CD4-positive, alpha-beta T cell treated with Interleukin-10 for 1 hour (primary cell): ENCODE results near the gene IPP.
"Not testable (repeated sequence)": the region's sequence is repeated elsewhere in the genome, so short reads cannot be mapped to it uniquely, and the experiment has no call there.

Experiments used
- DNase-seq: peaks from one replicate; pipeline ENCODE4 v3.0.0-alpha.2; 2020

IPP gene

DNA sequence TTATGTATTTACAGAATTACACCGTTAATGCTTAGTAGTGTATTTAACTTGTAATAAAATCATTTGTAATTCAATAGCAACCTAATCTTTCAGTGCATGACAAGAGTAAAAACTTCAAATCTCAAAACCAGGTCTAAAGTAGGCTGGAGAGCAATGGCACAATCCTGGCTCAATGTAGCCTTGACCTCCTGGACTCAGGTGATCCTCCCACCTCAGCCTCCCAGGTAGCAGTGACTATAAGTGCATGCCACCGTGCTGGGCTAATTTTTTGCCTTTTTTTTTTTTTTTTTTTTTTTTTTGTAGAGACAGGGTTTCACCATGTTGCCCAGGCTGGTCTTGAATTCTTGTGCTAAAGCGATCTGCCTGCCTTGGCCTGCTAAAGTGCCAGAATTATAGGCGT is 11.3 kb downstream of the IPP start:
- DNase-seq = no peak

DNA sequence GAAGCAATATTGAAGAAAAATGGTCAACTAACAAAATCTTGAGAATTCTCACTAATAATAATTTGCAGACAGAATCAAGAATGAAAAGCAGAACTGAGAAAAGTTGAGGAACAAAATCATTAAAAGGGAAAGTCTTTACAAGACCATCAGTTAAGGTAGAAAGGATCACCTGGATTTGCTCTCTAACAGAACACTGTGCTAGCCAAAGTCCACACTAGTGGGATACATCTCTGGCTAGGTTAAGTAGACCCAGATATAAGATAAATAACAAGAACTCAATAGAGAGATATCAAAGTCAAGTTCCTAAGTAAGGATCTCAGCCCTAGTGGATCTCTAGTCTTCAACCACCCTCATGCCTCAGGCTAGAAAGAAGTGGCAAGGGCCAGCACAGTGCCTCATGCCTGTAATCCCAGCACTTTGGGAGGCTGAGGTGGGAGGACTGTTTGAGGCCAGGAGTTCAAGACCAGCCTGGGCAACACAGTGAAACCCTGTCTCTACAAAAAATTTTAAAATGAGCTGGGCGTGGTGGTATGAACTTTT is 19.6 kb downstream of the IPP start:
- DNase-seq = no peak

DNA sequence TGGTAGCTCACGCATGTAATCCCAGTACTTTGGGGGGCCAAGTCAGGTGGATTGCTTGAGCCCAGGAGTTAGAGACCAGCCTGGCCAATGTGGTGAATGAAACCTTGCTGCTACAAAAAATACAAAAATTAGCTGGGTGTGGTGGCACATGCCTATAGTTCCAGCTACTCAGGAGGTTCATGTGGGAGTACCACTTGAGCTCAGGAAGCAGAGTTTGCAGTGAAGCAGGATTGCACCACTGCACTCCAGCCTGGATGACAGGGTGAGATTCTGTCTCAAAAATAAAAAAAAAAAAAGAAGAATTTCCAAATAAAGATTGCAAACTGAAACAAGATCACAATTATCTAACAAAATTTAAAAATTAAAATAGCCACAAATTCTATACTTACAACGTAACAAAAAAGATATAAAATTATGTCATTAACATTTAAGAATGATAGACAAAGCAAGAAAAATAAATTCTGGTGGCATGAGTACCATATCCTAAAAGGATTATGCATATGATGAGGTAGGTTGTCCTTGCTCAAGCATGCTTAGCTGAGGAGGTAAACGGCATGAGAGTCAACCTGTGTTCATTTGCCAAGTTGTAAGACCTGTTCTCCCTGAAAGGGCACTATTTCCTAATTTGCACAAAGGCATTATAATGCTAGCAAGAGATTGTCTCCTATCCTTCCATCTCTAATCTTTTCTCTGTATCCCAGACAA is 20.2 kb downstream of the IPP start:
- no peak for DNase-seq

DNA sequence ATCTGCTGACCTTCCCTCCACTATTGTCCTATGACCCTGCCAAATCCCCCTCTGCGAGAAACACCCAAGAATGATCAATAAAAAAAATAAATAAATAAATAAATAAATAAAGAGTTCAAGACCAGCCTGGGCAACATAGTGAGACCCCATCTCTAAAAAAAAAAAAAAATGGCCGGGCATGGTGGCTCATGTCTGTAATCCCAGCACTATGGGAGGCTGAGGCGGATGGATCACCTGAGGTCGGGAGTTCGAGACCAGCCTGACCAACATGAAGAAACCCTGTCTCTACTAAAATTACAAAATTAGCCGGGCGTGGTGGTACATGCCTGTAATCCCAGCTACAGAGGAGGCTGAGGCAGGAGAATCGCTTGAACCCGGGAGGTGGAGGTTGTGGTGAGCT is 24.4 kb downstream of the IPP start:
- DNase-seq = not testable (repeated sequence)

DNA sequence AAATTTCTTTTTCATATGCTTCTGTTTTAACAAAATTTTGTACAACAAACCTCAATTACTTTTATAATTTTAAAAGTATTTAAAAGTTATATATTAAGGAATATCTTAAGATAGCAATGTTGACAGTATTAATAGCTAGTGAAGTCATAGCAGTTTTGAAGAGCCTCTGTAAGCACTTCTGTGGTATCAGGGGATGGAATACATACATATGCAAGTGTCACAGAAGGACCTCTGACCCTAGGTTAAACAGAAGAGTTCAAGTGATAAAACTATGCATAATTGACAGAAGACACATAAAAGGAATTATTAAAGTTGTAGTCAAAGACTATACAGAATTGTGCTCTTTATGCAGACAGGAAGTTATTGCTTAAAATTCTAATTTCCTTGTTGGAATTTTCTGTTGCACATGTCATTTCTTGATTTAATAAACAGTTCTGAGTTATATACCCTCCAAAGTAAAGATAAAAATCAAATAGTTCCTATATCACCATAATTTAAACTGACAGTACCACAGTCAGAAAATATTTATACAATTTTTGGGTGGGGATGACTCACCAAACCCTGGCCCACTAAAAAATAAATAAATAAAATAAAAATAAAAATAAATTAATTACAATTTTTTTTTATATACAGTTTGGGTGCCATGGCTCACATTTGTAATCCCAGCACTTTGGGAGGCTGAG is 27.1 kb downstream of the IPP start:
- no peak for DNase-seq

DNA sequence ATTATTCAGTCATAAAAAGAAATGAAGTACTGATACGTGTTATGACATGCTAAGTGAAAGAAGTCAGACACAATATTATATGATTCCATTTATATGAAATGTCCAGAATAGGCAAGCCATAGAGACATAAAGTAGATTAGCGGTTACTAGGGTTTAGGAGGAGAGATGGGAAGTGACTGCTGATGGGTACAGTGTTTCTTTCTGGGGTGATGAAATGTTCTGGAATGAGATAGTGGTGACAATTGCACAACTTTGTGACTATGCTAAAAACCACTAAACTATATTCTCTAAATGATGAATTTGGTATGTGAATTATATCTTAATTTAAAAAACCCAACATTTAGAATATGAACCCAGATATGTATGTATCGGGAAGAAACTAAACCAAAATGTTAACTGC is 27.6 kb downstream of the IPP start:
- DNase-seq = no peak

DNA sequence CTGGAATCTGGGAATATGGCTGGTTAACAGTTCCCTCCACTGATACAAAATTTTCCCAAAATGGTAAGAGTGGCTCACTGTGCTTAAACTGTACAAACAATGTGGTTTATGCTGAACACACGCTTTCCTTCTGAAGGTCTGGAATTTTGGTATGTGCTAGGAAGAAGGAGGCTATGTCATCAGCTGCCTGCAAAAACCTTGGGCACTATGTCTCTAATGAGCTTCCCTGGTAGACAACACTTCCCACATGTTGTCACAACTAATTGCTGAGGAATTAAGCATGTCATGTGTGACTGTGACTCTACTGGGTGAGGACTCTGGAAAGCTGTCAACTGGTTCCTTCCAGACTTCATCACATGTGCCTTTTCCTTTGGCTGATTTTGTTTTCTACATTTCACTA is 29.2 kb downstream of the IPP start:
- DNase-seq = no peak

DNA sequence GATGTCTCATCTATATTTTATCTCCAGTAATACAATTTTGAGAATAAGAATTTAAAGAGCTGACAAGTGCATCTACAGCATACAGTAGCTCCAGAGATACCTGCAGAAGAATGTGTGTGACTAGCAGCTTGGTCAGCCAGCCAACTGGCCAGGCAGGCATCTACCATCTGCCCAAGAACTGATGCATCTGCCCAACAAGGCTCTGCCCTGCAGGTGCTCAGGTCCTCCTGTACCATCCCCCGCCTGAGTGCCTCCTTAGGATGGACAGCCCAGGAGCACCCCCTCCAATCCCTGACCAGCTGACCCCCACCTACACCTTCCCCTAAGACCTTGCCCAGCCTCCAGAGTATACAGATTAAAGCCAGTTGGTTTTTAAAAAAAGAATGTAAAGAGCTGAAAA is 32.2 kb downstream of the IPP start:
- DNase-seq = no peak

DNA sequence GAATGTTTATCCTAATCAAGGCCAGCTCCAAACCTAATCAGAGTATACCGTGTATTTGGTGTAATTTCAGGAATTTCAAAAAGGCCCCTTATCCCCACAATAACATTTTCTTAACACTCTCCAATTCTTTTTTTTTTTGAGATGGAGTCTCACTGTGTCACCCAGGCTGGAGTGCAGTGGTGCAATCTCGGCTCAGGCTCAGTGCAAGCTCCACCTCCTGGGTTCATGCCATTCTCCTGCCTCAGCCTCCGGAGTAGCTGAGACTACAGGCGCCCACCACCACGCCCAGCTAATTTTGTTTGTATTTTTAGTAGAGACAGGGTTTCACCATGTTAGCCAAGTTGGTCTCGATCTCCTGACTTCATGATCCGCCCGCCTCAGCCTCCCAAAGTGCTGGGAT is 33.1 kb downstream of the IPP start:
- DNase-seq = not testable (repeated sequence)

DNA sequence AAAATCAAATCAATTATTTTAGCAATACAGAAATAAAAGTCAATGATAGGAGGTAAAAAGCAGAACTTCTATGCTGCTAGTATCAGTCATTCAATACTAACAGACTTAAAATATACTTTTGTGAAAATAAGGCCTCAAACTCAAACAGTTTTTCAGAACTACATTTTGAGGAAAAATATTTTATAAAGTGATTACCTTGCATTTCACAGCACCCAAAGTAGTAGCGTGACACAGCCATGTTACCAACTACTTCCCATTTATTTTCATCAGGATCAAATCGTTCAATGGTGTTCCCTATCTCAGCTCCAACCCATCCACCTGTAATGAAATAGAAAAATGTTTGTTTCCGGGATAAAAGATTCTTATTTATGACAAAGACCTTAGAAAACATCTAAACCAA is 33.8 kb downstream of the IPP start:
- no peak for DNase-seq

DNA sequence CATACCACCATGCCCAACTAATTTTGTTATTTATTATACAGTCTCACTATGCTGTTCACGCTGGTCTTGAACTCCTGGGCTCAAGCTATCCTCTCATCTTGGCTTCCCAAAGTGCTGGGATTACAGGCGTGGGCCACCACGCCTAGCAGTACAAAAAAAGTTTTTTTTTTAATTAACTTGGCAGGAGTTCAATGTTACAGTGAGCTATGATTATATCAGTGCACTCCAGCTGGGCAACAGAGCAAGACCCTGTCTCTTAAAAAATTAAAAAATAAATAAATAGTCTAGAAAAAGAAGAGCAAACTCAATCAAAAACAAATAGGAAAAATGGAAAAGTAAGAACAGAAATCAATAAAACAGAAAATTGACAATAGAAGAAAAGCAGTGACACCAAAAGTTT is 36.7 kb downstream of the IPP start:
- DNase-seq = no peak

DNA sequence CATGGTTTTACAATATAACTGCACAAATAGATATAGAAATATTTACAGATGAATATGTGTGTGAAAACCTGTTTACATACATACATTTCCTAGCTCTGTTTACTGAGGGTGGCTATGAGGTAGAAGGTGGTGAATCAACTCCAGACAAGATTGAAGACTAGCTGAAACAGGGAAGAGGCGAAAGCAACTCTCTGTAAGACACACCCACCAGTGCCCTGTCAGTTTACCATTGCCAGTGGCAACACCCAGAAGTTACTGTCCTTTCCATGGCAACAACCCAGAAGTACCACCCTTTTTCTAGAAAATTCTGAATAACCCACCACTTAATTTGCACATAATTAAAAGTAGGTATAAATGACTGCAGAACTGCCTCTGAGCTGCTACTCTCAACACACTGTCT is 45.8 kb downstream of the IPP start:
- DNase-seq = no peak

DNA sequence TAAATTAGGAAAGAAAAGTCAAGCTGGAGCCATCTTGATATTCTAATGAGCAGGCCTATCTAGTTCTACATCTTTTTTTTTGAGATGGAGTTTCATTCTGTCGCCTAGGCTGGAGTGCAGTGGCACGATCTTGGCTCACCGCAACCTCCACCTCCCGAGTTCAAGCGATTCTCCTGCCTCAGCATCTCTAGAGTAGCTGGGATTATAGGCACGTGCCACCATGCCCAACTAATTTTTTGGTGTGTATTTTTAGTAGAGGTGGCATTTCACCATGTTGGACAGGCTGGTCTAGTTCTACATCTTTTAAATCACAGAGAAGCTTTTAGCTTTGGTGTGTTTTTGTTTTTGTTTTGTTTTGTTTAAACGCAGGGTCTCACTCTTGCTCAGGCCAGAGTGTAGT is 55.6 kb downstream of the IPP start:
- DNase-seq = no peak

DNA sequence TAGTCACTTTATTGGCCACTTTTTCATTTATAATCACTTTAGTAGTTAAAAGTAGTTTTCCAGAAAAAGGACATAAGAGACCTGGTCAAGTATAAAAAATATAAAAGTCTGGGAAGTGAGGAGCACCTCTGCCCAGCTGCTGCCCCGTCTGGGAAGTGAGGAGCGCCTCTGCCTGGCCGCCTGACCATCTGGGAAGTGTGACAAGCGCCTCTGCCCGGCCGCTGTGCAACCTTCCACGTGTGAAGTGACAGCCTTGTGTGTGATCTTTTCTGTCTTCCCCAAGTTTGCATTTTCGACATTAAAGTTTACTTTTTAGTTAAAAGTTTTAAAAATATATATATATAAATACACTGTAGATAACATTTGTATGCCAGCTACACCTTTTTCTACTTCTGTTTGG is 56.6 kb downstream of the IPP start:
- DNase-seq = not testable (repeated sequence)

DNA sequence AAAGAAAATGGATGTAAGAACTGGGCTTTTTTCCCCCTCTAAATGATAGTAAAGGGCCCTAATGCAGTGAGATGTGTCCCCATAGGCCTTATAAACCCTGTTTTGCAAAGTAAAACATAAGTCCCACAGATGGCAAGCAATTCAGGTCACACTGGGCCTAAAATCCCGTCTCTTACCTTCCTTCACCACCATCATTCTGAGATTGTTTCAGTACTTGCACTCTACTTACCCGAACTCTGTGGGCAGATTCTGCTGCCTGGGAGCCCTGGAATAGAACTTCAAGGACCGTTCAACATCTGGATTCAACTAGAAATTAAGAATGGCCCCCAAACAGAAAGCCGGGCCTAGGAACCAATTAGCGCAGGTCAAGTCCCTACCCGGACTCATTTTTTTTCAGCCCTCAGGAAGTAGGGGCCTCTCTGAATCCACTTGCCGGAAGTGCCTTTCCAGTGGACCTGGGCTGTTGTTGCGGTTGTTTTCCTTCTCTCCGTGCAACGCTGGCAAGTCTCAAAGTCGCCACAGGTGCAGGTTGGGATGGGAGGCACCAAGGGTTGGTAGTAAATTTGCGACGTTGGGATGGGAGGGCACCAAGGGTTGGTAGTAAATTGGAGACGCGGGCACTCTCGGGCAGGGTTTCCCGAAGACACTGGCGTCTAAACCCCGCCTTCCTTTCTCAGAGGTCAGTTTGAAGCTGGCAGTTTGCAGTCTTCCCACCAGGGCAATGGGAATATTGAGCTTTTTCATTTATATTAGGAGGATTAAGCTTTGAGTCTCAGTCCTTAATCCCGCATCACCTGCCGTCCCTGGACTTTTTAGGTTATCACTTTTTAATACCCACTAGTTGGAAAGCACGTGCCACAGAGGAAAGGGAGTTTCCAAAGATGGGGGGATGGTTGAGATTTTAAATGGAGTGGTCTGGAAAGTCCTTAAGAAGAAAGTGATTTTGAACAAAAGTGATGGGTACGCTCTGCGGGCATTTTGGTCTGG is 62.4 kb downstream of the IPP start, which contains the start of gene TMEM69:
Gene TMEM69, plus strand, starts transcription at position 428 of the 987 bp plus-strand sequence. CDS start 2,888 bp downstream, outside the sequence.
- DNase-seq = peak; percentile 90

DNA sequence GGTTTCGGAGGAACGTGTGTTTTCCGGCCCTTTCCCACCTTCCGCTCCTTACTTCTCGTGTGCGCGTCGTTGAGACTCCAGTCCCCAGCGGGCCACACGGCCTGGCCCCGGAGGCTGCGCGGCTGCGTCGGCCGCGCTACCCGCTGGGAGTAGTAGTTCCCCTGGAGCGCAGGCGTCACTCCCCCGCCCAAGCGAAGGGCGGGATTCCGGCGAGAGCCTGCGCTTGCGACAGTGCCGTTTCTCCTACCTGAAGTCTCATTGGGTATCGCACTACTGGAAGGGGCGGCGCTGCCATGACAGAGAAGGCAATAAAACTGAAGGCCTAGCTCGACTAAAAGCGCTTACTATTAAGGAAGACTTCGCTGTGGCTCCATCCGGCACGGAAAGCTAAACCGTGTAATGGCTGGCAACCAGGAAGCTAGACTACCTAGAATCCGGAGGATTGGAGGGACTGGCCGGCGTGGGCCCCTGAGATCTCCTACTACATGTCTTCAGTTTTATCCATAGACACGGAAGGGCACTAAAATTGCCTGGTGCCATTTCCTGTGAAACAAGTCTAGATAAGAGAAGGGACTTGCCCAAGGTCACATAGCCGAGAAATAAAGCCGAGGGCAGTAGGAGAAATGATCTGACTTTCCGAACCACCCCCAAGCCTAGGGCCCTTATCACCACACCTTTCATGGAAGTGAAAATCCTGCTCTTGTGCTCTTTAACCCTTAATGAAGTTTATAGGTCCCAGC is 63.3 kb downstream of the IPP start:
- peak; percentile 99 for DNase-seq

DNA sequence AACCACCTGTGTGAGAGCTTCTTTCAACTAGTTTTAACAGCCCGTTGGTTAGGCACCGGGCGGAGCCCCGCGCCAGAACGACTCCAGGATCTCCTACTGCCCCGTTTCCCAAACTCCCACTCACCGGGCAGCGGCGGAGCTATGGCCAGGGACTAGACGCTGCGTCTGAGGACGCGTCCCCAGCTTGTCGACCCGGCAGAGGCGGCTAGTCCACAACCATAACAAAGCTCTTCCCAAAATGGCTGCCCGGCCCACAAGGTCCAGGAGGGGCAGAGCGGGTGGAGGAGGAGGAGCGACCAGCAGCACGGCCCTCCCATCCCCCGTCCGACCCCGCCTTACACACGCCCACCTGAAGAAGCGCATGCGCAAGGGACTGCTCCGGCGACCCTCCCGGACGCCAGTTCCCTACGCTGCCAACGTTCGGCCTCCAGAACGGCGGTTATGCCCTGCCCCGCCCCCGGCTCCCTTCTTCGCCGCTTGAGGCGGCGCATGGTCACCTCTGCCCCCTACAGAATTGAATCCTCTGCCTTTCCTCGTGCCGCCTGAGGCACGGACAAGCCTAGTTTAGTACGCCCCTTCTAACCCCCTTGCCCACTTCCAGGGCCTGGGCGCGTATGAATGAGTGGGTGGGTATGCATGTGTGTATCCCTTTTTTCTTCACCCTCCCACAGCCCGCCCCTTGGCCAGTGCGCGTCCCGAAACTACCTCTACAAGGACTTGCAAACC is 64.0 kb downstream of the IPP start, which contains the start of gene GPBP1L1:
Gene GPBP1L1, minus strand, starts transcription at position 246 of the 726 bp plus-strand sequence. CDS start 27,446 bp downstream, outside the sequence.
- DNase-seq = peak; percentile 98

DNA sequence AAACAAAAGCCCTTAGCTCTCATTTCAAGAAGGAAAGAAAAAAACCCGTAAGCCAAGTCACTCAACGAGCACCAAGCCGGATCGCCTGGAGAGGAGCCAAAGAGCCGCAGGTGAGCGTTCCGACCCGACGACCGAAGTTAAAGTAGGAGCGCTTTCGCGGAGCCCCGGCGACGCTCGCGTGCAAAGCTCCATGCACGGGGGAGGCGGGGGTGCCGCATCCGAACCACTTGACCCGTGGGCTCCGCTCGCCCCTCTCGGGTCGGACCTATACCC is 64.5 kb downstream of the IPP start:
- peak; percentile 62 for DNase-seq

DNA sequence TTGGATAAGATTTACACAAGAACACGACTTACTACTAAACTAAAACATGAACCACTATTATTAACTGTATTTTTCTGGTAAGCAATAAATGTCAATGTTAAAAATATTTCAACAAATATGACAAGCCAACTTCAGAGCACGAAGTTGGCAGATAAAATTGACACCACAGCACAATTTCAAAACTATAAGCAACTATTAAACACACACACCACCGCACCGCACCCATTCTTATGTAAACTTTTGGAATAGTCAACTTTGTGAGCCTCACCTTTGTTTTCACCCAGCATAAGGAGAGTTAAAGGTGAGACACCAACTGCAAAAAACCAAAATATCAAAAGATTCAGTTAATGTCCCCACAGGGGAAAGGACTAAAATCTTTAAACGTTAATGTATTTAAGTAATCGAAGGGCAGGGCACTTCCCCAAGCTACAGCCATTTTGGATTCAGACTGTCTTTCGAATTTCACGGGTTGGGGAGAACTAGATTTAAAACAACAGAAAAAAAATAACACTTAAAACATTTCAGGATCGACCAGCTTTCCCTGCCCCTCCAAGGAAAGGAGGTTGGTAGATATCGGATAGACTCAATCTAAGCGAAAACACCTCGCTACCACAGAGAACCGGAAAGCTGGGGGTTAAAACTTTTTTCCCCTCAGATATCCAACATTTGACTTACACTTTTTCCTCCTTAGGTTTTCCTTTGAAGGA is 65.0 kb downstream of the IPP start:
- peak; percentile 18 for DNase-seq

DNA sequence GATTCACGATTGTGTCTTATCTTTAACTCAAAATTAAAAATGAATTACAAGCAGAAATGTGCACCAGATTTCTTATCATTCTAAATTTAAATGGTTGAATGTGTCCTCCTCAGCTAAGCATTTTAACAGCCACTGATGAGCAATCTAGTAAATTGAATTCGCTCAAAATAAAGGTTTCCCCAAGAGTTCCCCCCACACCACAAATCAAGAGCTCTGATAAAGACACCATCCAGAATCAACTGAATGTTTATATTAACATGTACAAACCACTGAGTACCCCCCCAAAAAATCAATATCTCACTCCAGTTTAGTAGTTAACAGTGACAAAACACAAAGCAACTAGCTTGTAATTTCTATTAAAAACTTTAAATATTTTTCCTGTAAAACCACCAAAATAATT is 66.1 kb downstream of the IPP start:
- no peak for DNase-seq

DNA sequence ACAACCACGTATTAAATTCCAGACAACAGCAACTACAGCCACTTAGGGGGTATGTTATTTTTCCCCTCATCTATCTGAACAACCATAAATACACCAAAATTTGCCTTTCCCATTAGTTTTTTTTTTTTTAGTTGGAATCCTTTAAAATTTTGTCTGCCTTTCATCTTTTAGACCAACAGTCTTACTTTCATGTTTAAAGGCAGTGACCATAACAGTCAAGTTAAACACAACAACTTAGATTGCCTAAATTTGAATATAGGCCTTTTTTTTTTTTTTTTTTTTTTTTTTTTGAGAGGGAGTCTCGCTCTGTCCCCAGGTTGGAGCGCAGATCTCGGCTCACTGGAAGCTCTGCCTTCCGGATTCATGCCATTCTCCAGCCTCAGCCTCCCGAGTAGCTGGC is 67.5 kb downstream of the IPP start:
- no peak for DNase-seq
